KMS-11 (cell line): ENCODE measurements around the gene CXCL6.

Experiments
- H2AFZ ChIP-seq: fragments of 200-600 bp; sonication (generic); 2 replicates; pipeline ENCODE4 v1.6.1; 2016; ENCODE audit warnings: antibody characterized with exemption, mixed run types, low read depth
- H3K27ac ChIP-seq: fragments of 200-600 bp; sonication (generic); 2 replicates; pipeline ENCODE4 v1.6.1; 2016; ENCODE audit warnings: mild to moderate bottlenecking, mixed run types
- H3K27me3 ChIP-seq: fragments of 200-600 bp; sonication (generic); 2 replicates; pipeline ENCODE4 v1.6.1; 2017; ENCODE audit warnings: mild to moderate bottlenecking, low read depth, mixed run types, moderate library complexity; ENCODE audit not compliant: insufficient read depth
- H3K36me3 ChIP-seq: fragments of 200-600 bp; sonication (generic); 2 replicates; pipeline ENCODE4 v1.6.1; 2017; ENCODE audit warnings: mild to moderate bottlenecking, mixed run types; ENCODE audit not compliant: insufficient read depth
- H3K4me1 ChIP-seq: fragments of 200-600 bp; sonication (generic); 2 replicates; pipeline ENCODE4 v1.6.1; 2016; ENCODE audit warnings: mild to moderate bottlenecking, low read depth, mixed run types; ENCODE audit not compliant: poor library complexity, severe bottlenecking
- H3K4me2 ChIP-seq: fragments of 200-600 bp; sonication (generic); 2 replicates; pipeline ENCODE4 v1.7.0; 2016; ENCODE audit warnings: mild to moderate bottlenecking, mixed run types
- H3K4me3 ChIP-seq: fragments of 200-600 bp; sonication (generic); IDR thresholded peaks from 2 replicates; pipeline ENCODE4 v1.6.1; 2017; ENCODE audit warnings: low read depth, low read length, mixed read lengths; ENCODE audit not compliant: insufficient read depth
- H3K79me2 ChIP-seq: fragments of 200-600 bp; sonication (generic); 2 replicates; pipeline ENCODE4 v1.6.1; 2016; ENCODE audit warnings: low read depth, mixed run types; ENCODE audit not compliant: insufficient read depth
- H3K9ac ChIP-seq: fragments of 200-600 bp; sonication (generic); 2 replicates; pipeline ENCODE4 v1.6.1; 2016; ENCODE audit warnings: mild to moderate bottlenecking, mixed run types
- H4K20me1 ChIP-seq: fragments of 200-600 bp; sonication (generic); 2 replicates; pipeline ENCODE4 v1.6.1; 2016; ENCODE audit warnings: mild to moderate bottlenecking, mixed run types; ENCODE audit not compliant: insufficient read depth
- CTCF ChIP-seq: fragments of 200-600 bp; sonication (generic); conservative IDR thresholded peaks from 2 replicates; pipeline ENCODE4 v1.6.1; 2017; ENCODE audit warnings: low read depth, mild to moderate bottlenecking, antibody characterized with exemption, low read length, moderate library complexity, mixed read lengths

The CXCL6 gene

GRCh38 chr4:73839715-73840114 lies 3.2 kb downstream of the CXCL6 start:
- Histone ChIP-seq H3K79me2 (no peaks in the 10 kb centered on the region), H3K36me3 (no peaks in the 10 kb centered on the region), H2AFZ (no peak overlapping the region), H3K4me1 (no peaks in the 10 kb centered on the region), H3K27ac (no peak overlapping the region), H3K9ac (no peak overlapping the region), H3K27me3 (no peaks in the 10 kb centered on the region), H4K20me1 (no peaks in the 10 kb centered on the region), H3K4me3 (no peak overlapping the region), H3K4me2 (no peak overlapping the region)
- TF ChIP-seq CTCF, result no peak

DNA sequence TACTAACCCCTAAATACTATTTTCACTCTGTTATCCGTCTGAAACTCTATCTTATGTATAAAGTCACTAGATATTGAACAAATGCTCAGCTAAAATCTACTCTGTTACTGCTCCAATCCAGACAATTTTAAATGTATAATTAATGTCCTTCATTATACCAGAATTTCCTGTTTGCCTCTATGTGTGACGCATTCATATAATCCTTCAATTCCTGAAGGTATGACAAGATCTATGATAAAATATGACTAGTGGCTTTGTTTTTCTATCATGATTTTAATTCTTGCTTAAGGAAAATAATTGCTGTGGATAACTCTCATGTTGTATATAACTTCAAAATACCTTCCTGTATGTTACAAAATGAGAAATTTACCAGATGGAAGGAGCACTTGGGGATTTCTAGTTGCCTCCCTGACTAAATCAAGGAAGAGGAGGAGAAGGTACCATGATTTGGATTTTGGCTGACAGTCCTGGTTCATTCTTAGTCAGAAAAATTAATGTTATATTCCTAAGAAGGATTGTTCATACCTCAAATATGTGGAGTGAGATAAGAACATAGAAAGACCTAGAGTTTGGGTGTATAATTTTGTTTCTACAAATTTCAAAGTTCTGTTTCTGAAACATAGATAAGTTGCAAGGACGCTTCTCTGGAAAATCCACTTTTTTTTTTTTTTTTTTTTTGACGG lies 4.9 kb downstream of the CXCL6 start:
- no peak overlapping the region for H3K27ac ChIP-seq
- no peak overlapping the region for H2AFZ ChIP-seq
- no peak for TF ChIP-seq CTCF
- no peaks in the 10 kb centered on the region for H3K36me3 ChIP-seq
- no peaks in the 10 kb centered on the region for H3K79me2 ChIP-seq
- no peaks in the 10 kb centered on the region for H3K4me1 ChIP-seq
- no peaks in the 10 kb centered on the region for H3K27me3 ChIP-seq
- H3K4me2 ChIP-seq, result no peak overlapping the region
- H4K20me1 ChIP-seq, result no peaks in the 10 kb centered on the region
- no peak overlapping the region for H3K4me3 ChIP-seq
- H3K9ac ChIP-seq, result no peak overlapping the region

DNA sequence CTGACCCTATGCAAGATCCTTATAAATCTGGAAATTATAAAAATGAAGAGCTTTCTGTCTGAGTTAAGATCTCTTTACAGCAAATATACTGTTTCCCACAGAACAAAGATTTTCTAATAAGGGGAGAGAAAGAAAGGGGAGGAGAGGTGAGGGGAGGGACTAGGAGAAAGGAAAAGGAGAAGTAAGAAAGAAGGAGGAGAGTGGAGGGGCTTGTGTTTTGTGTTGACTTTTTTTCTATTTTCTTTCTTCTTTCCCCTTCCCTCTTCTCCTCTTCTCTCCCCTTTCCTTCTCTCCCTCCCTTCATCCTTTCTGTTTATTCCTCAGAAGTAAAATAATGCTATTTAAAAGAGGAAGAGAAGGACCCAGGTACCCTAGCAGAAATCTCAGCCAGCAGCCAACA lies 6.2 kb downstream of the CXCL6 start:
- Histone ChIP-seq H3K79me2 (no peaks in the 10 kb centered on the region), H3K9ac (no peak overlapping the region), H4K20me1 (no peaks in the 10 kb centered on the region), H3K36me3 (no peaks in the 10 kb centered on the region), H3K4me2 (no peak overlapping the region), H3K27ac (no peak overlapping the region), H3K4me3 (no peak overlapping the region), H3K4me1 (no peaks in the 10 kb centered on the region), H2AFZ (no peak overlapping the region), H3K27me3 (no peaks in the 10 kb centered on the region)
- TF ChIP-seq CTCF, result no peak

GRCh38 chr4:73843369-73843768 lies 6.9 kb downstream of the CXCL6 start:
- Histone ChIP-seq H3K4me2 (no peak overlapping the region), H2AFZ (no peak overlapping the region), H3K9ac (no peak overlapping the region), H3K36me3 (no peaks in the 10 kb centered on the region), H3K4me3 (no peak overlapping the region), H3K4me1 (no peaks in the 10 kb centered on the region), H3K27ac (no peak overlapping the region), H4K20me1 (no peaks in the 10 kb centered on the region), H3K27me3 (no peaks in the 10 kb centered on the region), H3K79me2 (no peaks in the 10 kb centered on the region)
- TF ChIP-seq CTCF, result no peak
